ENCODE data around the gene PFDN2. TPM values are rescaled to one million over a fixed set of nuclear protein-coding genes. Genes with fewer than 3 reads are reported as not detected.

Gene PFDN2
- total and polyA plus RNA-seq, 2 of the 8 experiments (the other 6 are each of a cell fraction or from before 2014, with no cell fraction given): 66.2 to 71.2 TPM

DNA sequence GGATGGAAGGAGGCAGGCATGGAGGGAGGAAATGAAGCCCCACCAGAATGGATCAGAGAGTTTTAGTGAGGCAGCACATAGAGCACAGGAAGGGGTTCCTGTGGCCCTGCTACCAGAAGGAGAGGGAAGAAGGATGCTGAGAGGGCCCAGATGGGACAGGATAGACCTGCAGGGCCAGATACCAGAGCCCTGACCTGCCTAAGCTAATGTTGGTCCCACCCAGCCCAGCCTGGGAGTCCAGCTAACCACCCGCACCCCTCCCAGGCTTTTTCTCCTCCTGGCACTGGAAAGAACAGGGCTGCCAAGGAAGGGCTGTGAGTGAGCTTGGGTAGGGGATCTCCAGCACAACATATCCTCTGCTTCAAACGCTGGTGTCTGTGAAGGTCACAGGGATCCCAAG is 35.4 kb downstream of the PFDN2 start:
- H3K27ac ChIP-seq (ENCODE audit: low read depth, low read length): no peak overlapping the region
- H3K4ac ChIP-seq (replicated peaks; ENCODE audit: insufficient read length, low read depth, low read length): no peak overlapping the region
- H3K36me3 ChIP-seq (ENCODE audit: control insufficient read depth in 2 of 4, insufficient read depth in 4 of 4, low read length in 3 of 4): no peaks in the 10 kb centered on the region
- no peak overlapping the region for H3K56ac ChIP-seq (replicated peaks; ENCODE audit: insufficient read length, low read depth, low read length)
- H4K5ac ChIP-seq (ENCODE audit: insufficient read length, low read depth, low read length): no peak overlapping the region
- no peak overlapping the region for H2AFZ ChIP-seq (ENCODE audit: low read length)
- TF ChIP-seq BACH1 (IDR thresholded peaks at IDR 0.05; ENCODE audit: low read length) (no peak), YY1 (IDR thresholded peaks at IDR 0.05; ENCODE audit: low read depth, low read length) (no peak), POU5F1 (IDR thresholded peaks at IDR 0.05; ENCODE audit: low read depth, low read length) (no peak), TEAD4 (IDR thresholded peaks at IDR 0.05; ENCODE audit: low read depth, low read length) (no peak), FOSL1 (IDR thresholded peaks at IDR 0.05; ENCODE audit: insufficient read depth, low read depth, low read length) (no peak)
- no peak overlapping the region for H2BK12ac ChIP-seq (ENCODE audit: low read depth, low read length)
- H2BK5ac ChIP-seq (ENCODE audit: low read depth, low read length): no peak overlapping the region
- H3K4me2 ChIP-seq (ENCODE audit: insufficient read depth in 1 of 2, low read depth in 2 of 2, low read length in 2 of 2): no peak overlapping the region
- H2BK20ac ChIP-seq (ENCODE audit: low read length): no peak overlapping the region
- no peaks in the 10 kb centered on the region for H3K27me3 ChIP-seq (replicated peaks in 1 of 4; ENCODE audit: control insufficient read depth in 3 of 4, extremely low read depth in 1 of 4, insufficient read depth in 3 of 4, low read length in 3 of 4)
- no peak overlapping the region for H4K8ac ChIP-seq (ENCODE audit: extremely low read depth, insufficient read depth, low read length)
- no peak overlapping the region for H3K18ac ChIP-seq (ENCODE audit: extremely low read depth, low read length)
- H2BK120ac ChIP-seq (replicated peaks; ENCODE audit: low read depth, low read length): no peak overlapping the region
- H3K9ac ChIP-seq (replicated peaks in 1 of 4; ENCODE audit: extremely low read depth in 1 of 4, low read depth in 3 of 4, low read length in 3 of 4): no peak overlapping the region
- no peak overlapping the region for H2AK5ac ChIP-seq (ENCODE audit: low read depth, low read length)
- POLR2A ChIA-PET (ENCODE audit: partially characterized antibody): interaction anchor here (1.4 kb wide), 1 partner anchor 37 kb away, joined by 3 read pairs; the partner anchor contains the start of gene USF1
- H4K91ac ChIP-seq (replicated peaks; ENCODE audit: insufficient read length, low read length): no peak overlapping the region
- H3K23me2 ChIP-seq (ENCODE audit: low read depth, low read length): no peaks in the 10 kb centered on the region
- no peaks in the 10 kb centered on the region for H4K20me1 ChIP-seq (replicated peaks in 1 of 2; ENCODE audit: control insufficient read depth in 1 of 2, insufficient read depth in 2 of 2, low read length in 2 of 2)
- CTCF ChIA-PET (ENCODE audit: partially characterized antibody): interaction anchor here (1.0 to 17.8 kb wide), 4 partner anchors 10 to 55 kb away, joined by 3 to 282 read pairs (median 80); partner anchors contain the start of genes ARHGAP30 and KLHDC9
- DNase-seq (ENCODE audit: low read depth in 1 of 2, low spot score in 2 of 2) (no peak), FAIRE-seq (no peak)
- no peaks in the 10 kb centered on the region for H3K79me2 ChIP-seq (ENCODE audit: control insufficient read depth in 1 of 2, insufficient read depth in 2 of 2, low read length in 2 of 2)
- no peak overlapping the region for H3K4me3 ChIP-seq (ENCODE audit: extremely low read depth in 1 of 4, insufficient read depth in 2 of 4, low read depth in 3 of 4, low read length in 4 of 4)
- H3K23ac ChIP-seq (ENCODE audit: insufficient read length): no peak overlapping the region
- H3K14ac ChIP-seq (ENCODE audit: insufficient read length): no peak overlapping the region
- whole genome bisulfite sequencing, 2 experiments (ENCODE audit: extremely low coverage in 1 of 2, insufficient coverage in 1 of 2, insufficient read length in 1 of 2, insufficient replicate concordance in 2 of 2, low coverage in 1 of 2, low lambda C conversion rate in 2 of 2, missing lambda C conversion rate in 1 of 2): 80% methylated on average over 2 of the region's 2 CpGs; no CpG with 5 or more reads in 1 of the 2 experiments
- no peak overlapping the region for H2BK15ac ChIP-seq (ENCODE audit: low read length)
- peaks cover 0 to 6% (median 0%) of the 10 kb centered on the region in 4 experiments; a peak in 4 of 7 replicates for H3K4me1 ChIP-seq (replicated peaks in 1 of 4; ENCODE audit: control insufficient read depth in 3 of 4, insufficient read depth in 4 of 4, low read length in 3 of 4)
- H3K9me3 ChIP-seq (ENCODE audit: insufficient read depth in 2 of 2, low read depth in 1 of 2, low read length in 1 of 2): no peaks in the 10 kb centered on the region
- no peaks in the 10 kb centered on the region for H3K79me1 ChIP-seq (ENCODE audit: low read depth, low read length)

Measured in H1 (cell line).